GM19397 (cell line): ENCODE measurements around the gene GPSM3.
"Not testable (repeated sequence)": the region's sequence is repeated elsewhere in the genome, so short reads cannot be mapped to it uniquely, and the experiment has no call there.

Experiments used
- ATAC-seq: cut with Tn5 transposase; IDR thresholded peaks from one replicate; pipeline ENCODE4 v1.9.1; 2021; ENCODE audit warnings: mild to moderate bottlenecking, moderate library complexity; ENCODE audit not compliant: unreplicated experiment

The GPSM3 gene

GRCh38 chr6:32152769-32153563 lies 39.5 kb downstream of the GPSM3 start:
- ATAC-seq = no peak

GRCh38 chr6:32151863-32152768 lies 40.3 kb downstream of the GPSM3 start, which contains the start of gene PRRT1:
Gene PRRT1, minus strand, starts transcription at chr6:32151939. Its CDS starts 112 bp downstream, at chr6:32151827.
- ATAC-seq = no peak

- no peak for ATAC-seq
These were observed 41.1 kb downstream of the GPSM3 start for GRCh38 chr6:32151181-32151862.

- ATAC-seq = no peak
These were observed 42.2 kb downstream of the GPSM3 start for GRCh38 chr6:32149932-32150870.

GRCh38 chr6:32149092-32149755 lies 43.2 kb downstream of the GPSM3 start:
- no peak for ATAC-seq

DNA sequence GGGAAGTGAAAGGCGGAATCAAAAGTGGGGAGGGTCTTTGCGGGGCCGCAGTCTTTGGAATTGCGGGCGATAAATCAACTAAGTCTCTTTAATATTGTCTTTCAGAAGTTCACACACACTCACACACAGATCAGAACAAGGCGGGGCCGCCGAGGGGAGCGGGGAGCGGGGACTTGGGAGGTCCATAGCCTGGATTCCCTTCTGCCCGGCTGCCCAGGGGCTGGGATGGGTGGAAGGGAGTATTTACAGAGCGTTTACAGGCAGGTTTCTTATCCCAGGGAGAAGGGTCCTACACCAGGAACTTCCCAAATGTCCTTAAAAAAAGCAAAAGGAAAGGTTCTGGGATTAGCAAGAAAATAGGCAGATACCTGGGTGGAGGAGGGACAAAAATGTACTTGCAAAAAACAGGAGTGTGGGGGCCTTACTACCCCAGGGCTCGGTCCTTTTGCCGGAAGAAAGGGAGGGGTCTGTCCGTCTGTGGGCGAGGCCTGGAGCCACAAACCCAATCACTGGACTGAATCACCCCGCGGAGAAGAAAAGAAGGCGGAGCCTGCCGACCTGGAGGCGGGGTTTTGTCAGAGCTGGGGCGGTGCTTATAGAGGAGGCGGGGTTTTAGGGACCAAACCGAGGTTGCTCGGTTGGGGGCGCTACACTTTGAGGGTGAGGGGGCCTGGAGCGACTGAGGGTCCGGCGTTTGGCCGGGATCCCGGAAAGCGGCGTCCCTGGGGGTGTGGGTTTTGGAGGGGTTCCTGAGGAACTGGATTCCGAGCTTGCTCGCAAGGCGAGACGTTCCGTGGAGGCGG lies 44.0 kb downstream of the GPSM3 start:
- no peak for ATAC-seq

DNA sequence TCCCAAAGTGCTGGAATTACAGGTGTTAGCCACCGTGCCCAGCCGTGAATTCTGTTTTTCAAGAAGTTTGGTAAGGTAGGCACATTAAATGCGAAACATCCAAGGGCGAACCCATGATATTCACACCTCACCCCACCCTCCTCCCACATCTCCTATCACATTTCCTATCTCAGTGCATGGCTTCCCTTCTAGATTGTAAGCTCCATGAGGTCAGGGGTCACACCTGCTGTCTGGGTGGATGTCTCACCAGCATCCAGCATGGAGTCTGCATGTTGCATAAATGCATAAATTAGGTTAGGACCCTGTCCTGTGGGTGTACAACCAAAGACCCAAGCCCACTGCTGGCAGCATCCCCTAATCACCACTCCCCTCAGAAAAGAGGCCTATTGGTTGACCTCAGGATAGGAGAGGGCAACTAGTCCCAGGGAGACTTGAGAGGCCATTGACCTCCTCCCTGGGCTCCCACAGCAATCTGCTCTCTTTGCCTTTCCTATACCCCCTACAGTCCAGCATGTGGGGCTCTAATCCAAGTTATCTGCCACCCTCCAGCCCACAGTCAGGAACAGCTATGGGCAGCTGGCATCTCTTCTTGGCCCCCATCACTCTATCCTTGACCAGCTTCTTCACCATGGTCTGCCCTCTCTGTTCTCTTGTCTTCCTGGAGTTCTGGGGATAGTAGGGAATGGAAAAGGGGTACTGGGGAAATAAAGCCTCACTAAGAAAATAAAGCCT lies 44.9 kb downstream of the GPSM3 start:
- ATAC-seq = no peak

DNA sequence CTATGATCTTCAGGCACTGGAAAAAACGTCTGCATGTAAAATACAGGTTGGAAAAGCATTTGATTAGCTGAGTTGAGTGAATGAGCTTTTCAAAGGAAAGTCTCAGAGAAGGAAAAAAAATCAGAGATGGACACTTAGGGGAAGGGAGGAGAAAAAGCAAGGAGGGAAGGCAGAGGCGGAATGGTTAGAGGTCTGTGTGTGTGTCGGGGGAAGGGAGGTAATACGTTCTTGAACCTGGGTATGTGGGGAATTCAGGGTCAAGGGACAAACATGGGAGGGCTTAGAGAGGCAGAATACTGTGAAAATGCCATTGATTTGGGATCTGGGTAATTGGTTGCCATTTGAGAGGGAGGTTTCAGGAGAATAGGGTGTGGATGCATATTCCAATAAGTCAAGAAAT lies 45.8 kb downstream of the GPSM3 start:
- ATAC-seq = no peak

GRCh38 chr6:32146287-32146686 lies 46.2 kb downstream of the GPSM3 start:
- ATAC-seq = no peak

GRCh38 chr6:32144238-32144637 lies 48.2 kb downstream of the GPSM3 start:
- ATAC-seq = not testable (repeated sequence)
